HG03469 (cell line): ENCODE results near the gene FAM193A.

Experiments used
- ATAC-seq: cut with Tn5 transposase; IDR thresholded peaks from one replicate; pipeline ENCODE4 v1.9.1; 2021; ENCODE audit warnings: mild to moderate bottlenecking, moderate library complexity, moderate number of reproducible peaks; ENCODE audit not compliant: unreplicated experiment

FAM193A gene, protein sequence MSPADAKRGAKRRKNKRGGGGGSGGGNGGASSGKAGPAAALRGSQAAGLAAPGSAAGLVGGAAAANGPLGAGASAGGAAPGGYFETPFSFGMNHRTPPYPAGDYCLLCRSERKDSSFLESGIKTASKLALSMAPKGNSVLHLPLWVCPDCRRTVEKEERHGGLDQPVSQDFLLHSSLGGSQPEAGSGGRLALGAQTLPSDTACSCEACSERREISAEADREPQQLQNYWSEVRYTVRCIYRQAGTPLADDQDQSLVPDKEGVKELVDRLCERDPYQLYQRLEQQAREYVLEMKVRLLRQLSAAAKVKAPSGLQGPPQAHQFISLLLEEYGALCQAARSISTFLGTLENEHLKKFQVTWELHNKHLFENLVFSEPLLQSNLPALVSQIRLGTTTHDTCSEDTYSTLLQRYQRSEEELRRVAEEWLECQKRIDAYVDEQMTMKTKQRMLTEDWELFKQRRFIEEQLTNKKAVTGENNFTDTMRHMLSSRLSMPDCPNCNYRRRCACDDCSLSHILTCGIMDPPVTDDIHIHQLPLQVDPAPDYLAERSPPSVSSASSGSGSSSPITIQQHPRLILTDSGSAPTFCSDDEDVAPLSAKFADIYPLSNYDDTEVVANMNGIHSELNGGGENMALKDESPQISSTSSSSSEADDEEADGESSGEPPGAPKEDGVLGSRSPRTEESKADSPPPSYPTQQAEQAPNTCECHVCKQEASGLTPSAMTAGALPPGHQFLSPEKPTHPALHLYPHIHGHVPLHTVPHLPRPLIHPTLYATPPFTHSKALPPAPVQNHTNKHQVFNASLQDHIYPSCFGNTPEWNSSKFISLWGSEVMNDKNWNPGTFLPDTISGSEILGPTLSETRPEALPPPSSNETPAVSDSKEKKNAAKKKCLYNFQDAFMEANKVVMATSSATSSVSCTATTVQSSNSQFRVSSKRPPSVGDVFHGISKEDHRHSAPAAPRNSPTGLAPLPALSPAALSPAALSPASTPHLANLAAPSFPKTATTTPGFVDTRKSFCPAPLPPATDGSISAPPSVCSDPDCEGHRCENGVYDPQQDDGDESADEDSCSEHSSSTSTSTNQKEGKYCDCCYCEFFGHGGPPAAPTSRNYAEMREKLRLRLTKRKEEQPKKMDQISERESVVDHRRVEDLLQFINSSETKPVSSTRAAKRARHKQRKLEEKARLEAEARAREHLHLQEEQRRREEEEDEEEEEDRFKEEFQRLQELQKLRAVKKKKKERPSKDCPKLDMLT (N-terminal part only)

DNA sequence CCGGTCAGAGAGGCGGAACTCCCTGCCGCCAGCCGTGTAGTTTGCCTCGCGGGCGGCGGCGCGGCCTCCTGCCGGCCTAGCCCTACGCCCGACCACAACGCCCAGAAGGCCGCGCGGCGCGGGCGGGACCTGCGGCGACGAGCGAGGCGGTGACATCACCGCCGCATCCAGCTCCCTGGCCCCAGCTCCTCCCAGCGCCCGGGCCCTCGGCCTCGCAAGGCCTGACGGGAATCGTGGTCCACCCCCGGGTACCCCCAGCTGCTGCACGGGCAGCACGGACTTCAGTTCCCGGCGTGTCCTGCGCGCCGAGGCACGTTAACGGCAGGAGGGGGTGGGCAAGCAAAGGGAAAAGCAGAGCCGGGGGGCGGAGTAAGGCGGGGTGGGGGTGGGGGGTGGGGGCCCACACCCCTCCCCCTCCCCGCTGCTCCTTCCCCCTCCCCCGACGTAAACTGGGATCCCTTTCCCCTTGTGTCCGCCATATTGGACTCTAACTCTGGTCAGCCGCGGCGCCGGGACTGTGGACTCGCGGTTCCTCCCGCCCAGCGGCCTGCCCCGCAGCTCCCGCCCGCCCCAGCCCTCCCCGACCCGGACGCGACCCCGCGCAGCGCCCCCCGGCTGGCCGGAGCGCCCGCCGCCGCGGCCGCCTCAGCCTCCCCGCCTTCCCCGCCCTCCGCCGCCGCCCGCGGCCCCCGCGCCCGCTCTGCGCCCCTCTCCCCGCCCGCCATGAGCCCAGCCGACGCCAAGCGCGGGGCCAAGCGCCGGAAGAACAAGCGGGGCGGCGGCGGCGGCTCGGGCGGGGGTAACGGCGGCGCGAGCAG lies at the start of gene FAM193A:
FAM193A (plus strand) TSS at position 455 of the 818 bp plus-strand sequence; CDS start at position 724, 269 bp downstream.
- ATAC-seq, result peak; percentile 77

DNA sequence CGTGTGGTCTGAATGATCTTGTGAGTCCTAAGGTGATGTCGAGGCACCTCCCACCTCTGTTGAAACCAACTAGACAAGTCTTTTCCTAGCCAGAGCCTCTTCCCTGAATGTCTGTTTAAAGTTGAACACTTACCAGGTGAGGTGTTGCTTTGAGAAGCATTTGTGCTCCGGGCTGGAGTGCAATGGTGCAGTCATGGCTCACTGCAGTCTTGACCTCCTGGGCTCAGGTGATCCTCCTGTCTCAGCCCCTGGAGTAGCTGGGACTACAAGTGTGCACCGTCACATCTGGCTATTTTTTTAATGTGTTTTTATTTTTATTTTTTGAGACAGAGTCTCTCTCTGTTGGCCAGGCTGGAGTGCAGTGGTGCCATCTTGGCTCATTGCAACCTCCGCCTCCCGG lies 49.5 kb upstream of the FAM193A start:
- no peak for ATAC-seq

DNA sequence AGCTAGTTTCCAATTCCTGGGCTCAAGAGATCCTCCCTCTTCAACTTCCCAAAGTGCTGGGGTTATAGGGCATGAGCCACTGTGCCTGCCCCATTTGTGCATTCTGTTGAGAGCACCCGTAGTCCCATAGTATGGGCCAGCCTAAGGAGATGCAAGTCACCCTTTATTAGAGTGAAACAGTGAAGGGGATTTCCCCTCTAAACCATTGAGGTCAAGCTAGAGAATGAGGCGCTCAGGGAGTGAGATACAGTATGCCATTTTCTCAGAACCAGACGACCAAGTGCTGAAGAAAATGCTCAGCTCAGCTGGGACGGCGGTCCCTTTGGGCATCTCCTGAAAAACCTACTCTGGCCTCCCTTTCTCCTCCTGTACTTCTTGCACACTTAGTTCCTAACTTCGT lies 48.8 kb upstream of the FAM193A start:
- ATAC-seq, result no peak

DNA sequence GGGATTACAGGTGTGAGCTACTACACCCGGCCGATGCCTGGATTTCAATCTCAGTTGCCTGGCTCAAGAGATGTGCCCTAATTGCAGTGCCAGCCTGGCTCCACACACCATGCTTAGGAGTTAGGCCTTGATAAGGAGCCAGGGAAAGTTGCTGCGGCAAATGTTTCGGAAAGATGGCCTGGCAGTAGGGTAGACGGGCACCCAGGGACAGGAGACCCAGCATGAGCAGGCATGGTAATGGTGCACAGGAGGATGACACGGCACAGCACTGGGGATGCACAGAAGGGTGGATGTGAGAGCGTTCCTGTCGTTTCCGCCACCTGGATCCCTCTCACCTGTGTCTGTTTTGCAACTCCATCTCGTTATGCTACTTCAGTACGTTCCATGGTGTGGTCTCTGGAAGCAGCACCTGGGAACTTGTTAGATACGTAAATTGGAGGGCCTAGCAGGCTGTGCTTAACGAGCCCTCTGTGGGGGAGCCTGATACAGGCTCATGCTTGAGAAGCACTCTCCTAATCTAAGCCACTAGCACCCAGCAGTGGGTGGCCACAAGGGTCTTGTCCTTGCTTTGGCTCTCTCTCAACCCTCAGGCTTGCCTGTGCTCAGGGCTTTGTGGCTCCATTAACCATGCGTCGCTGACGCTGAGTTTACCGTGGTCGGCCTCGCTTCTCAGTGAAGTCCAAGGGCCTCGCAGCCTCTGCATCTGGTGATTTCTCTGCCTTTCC lies 47.2 kb upstream of the FAM193A start:
- no peak for ATAC-seq

DNA sequence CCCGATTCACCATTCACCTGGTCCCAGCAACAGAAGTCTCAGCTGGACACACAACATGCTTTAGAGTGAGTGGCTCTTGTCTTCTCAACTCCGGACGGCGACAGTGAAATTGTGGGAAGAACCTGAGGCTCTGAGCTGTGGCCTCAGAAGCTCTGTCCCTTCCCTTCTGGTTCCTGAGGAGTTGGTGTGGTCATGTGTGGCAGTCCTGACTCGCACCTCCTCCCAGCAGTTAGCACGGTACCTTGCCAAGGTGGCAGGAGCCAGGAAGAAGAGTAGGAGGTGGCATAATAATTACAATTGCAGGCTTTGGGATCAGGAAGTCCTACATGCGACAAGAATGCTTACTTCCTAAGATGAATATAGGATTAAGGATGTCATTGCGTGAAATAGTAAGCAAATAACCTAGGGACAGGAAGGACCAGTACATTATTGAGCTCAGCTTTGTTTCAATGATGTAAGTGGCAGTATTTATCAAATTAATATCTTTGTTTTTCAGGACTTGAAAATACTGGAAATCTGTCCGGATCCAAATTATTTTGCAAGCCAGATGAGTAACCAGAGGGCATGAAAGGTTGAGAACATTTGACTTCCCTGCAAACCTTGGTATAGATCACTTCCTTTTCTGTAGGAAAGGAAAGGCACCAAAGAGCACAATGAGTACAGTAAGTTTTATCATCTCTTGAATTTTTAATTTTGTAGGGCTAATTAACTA lies 46.5 kb upstream of the FAM193A start:
- ATAC-seq, result no peak

DNA sequence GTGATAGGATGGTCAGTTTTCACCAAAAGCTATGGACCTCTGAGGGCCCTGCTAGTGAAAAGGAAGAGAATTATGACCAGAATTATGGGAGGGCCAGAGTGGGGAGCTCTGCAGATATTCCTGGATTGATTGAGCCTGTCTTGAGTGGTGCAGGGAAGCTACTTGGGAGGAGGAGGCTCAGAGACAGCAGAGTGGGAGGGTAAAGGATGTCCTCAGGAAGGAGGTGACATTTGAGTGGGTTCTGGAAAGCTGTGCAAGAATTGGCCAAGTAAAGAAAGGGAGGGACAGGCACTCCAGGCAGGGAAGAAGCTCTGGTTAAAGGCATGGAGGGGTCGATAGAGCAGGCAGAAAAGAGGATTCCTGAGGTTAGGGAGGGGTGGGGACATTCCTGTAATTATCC lies 43.5 kb upstream of the FAM193A start:
- ATAC-seq, result no peak

DNA sequence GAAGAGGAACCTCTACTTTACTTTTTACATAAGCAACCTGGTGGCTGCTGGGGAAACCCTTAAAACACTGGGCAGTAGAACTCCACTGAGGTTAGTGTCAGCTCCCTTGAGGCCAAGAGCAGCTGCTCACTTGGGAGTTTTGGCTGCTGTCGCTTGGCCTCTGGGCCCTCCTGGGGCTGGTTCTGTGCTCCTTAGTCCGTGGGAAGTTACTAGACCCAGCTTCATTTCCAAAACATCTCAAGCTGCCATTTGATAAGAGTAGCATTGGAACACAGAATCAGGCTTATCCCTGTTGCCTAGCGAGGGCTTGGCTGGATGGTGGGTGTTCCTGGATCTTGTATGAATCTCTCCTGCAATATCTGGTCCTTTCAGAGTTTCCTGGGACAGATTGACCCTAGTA lies 41.5 kb upstream of the FAM193A start:
- no peak for ATAC-seq

DNA sequence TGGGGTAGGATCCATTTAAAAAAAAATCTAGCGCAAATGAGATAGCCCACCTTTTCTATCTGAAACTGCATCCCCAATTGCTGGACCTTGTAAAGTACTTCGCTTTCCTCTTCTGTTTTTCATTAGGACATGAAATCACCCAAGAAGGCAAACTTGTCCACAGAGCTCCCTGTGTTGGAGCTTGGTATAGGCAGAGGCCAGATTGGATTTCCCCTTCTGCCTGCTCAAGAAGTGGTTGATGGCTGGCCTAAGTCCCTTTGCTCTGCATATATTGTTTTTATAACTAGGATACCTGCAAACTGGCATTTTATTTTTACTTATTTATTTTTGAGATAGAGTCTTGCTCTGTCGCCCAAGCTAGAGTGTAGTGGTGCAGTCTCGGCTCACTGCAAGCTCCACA lies 39.1 kb upstream of the FAM193A start:
- no peak for ATAC-seq

DNA sequence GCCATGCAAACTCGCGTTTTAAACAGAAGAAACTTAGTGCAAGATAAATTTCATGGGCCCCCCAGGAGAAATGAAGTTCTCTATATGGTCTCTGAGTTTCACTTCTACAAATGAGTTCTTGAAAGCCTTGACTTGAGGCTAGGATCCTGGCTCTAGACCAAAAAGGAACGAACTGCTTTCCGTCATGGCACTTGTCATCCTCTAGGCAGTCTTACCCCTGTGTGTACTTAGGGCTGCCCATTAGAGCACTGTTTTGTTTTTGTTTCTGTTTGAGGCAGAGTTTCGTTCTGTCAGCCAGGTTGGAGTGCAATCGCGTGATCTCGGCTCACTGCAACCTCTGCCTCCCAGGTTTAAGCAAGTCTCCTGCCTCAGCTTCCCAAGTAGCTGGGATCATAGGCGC lies 38.5 kb upstream of the FAM193A start:
- peak; percentile 82 for ATAC-seq

DNA sequence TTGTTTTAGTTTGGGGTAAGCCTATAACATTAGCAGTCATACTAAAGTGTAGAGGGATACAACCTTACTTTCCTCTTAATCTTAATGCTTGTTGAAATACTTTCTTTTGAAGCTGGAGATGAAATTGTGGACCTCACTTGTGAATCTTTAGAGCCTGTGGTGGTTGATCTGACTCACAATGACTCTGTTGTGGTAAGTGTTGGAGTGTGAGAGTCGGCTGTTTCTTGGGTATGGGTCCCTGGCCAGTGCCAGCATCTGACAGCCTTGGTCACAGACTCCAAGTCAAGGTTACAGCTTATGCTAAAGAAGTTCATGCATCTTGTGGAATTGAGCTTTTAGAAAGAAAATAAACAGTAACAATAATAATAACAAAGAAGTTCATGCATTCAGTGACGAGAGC lies 35.9 kb upstream of the FAM193A start:
- no peak for ATAC-seq

DNA sequence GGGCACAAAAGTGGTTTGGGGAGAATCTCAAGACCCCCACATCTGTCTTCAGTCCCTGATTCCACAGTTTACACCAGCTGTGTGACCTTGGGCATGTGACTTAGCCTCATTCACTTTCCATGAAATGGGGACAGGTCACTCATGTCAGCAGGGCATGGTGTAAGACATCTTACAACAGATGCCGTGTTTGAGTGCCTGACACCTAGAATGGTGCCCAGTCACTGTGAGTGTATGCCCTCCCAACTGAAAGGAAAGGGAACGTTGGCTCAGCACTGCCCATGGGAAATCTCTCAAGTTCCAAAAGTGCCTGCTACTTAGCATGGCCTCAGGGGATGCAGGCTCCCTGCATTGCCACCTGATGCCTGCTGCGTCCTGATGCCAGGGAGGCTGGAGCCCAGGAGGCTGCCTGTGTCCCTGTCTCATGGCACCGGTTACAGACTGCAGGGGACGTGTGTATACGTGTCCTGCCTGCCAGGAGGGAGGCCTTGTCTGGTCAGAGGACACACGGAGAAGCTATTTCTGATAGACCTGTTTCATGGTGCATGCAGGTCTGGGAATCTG lies 35.3 kb upstream of the FAM193A start:
- no peak for ATAC-seq

DNA sequence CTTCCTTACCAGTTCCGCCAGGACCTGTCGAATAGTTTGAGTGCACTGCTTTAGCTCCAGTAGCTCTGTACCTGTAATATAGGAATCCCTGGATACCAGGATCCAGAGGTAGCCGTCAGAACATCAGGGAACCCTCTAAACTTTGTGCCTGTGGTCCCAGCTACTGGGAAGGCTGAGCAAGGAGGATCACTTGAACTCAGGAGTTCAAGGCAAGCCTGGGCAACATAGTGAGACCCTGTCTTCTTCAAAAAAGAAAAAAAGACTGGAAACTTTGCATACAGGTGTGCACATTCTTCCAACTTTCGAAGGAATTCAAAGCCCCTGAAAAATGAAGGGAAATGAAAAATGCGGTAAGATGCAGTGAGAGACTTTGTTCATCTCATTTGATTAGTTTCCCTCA lies 32.6 kb upstream of the FAM193A start:
- ATAC-seq, result no peak

DNA sequence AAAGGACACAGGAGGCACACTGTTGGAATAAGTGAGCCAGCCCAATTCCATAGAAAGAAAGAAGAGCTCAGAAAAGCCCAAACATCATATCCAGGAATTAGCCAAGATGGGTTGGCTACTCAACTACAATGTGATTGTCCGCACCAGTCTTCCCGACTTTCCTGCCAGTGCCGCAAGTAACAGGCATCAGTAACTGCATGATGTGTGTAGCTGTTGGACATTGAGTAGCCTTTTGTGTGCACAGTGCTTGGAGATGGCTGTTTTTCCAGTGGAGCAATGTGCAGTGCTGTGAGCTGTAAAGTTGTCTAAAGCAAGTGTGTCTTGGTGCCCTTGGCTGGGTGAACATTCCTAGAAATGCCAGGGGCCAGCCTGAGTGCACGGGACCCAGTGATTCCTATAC lies 29.2 kb upstream of the FAM193A start:
- no peak for ATAC-seq

DNA sequence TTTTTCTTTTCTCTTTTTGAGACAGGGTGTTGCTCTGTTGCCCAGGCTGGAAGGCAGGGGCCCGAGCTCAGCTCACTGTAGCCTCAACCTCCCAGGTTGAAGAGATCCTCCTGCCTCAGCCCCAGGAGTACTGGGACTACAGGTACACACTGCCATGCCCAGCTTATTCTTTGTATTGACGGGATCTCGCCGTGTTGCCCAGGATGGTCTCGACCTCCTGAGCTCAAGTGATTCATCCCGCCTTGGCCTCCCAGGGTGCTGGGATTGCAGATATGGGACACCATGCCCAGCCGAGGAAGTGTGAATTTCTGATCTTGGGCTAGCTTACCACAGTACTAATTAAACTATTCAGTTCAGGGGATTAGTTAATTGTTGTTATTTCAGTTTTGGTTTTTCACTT lies 28.6 kb upstream of the FAM193A start:
- no peak for ATAC-seq

DNA sequence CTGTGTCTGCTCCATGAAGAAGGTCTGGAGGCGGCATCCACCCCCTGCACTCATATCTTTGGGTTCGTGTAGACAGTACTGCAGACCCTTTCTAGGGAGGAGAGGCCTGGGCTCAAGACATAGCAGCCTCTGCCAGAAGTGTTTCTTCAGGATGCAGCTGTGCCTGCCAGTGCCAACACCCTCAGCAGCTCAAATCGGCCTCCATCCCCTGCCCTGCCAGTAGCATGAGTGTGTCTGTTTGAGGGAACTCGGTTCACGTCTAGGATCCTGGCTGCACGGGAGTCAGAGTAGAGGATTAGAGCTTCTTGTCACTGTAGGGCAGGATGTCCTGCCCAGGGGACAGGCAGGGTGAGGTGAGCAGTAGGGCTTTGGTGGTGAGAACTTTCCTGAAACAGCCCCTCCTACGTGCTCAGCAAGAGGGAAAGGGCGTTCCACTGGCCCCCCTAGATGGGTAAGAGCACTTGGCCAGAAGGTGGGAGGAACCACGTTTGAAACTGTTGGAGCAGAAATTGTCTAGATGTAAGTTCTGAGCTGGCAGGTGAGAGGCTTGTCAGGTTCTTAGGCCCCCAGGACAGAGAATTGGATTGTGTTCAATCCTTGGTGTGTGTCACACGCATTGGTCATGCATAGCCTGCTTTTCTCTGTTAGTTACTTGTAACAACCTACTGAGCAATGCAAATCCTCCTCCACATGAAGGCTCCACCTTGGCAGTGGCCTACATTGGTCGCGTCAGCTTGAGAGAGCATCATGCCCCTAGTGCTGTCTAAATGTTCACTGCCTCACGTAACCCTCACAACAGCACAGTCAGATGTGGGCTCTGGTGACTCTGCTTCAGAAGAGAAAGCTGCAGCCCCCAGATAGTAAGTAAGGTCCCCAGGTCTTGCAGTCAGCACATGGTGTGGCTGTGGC lies 25.8 kb upstream of the FAM193A start:
- ATAC-seq, result no peak

DNA sequence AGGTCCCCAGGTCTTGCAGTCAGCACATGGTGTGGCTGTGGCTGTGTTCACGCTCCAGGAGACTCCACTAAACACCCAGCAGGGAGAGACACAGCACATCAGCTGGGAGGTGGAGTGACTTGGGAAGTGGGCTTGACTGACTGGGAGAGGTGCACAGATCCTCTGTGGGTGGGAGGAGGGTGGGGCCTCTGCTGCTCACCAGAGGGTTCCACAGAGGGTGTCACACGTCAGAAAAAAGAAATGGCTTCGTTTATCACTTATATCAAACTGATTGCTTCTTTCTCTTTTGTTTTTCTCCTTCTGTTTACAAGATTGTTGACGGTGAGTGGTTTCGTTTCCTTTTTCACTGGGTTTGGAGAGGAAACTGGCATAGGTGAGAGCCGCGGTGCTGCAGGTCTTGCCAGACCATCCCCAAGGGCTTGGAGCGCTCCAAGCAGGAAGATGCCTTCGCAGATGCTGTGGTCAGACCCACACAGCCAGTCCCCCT lies 24.8 kb upstream of the FAM193A start:
- no peak for ATAC-seq

DNA sequence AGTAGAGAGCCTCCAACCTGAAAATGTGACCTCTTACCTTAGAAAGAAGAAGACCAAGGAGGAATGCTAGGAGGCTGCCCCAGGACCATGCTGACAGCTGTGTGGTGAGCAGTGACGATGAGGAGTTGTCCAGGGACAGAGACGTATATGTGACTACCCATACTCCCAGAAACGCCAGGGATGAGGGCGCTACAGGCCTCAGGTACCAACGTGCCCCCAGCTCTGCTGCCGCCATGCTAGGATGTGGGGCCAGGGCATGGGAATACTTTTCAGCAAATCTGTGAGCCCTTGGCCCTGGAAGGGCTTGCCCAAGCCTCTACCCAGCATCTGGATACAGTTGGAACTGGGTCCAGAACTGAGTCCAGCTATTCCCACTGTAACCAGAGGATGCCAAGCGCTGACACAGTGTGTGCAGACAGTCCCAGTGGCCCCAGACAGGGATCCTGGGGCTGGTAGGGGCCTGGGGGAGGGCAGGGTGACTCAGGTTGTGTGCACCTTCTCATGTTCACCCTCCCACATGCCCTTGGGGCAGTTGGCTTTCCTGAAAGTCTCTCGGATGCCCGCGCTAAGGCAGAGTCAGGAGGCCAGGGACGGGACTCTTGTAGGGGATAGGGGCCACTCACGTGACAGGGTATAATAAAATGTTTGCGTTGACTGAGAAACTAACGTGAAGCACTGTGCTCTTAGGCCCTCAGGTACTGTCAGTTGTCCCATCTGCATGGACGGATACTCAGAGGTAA lies 23.9 kb upstream of the FAM193A start:
- ATAC-seq, result no peak
